Measurements from ENCODE around the gene HEXD. TPM values are rescaled to one million over a fixed set of nuclear protein-coding genes. Genes with fewer than 3 reads are reported as not detected.
"Not testable (repeated sequence)": the region's sequence is repeated elsewhere in the genome, so short reads cannot be mapped to it uniquely, and the experiment has no call there.

HEXD gene
- total and polyA plus RNA-seq, 2 of the 8 experiments (the other 6 are each of a cell fraction or from before 2014, with no cell fraction given), result 20.6 to 21.8 TPM

DNA sequence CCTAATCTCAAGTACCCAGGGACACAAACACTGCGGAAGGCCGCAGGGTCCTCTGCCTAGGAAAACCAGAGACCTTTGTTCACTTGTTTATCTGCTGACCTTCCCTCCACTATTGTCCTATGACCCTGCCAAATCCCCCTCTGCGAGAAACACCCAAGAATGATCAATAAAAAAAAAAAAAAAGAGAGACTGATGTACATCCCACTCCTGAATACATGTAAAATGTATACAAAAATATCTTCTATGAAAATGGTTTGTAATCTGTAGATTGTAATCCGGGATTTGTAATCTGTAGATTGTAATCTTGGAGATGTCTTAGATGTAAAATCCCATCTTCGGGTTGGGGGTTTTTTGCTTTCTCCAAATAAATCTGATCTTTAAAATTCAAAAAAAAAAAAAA lies 40.9 kb upstream of the HEXD start:
- H3K23me2 ChIP-seq (ENCODE audit: low read depth, low read length); H2BK120ac ChIP-seq (replicated peaks; ENCODE audit: low read depth, low read length); H4K5ac ChIP-seq (ENCODE audit: insufficient read length, low read depth, low read length); H3K36me3 ChIP-seq (ENCODE audit: control insufficient read depth in 2 of 4, insufficient read depth in 4 of 4, low read length in 3 of 4); H3K9me3 ChIP-seq (ENCODE audit: insufficient read depth in 2 of 2, low read depth in 1 of 2, low read length in 1 of 2); H4K20me1 ChIP-seq (replicated peaks in 1 of 2; ENCODE audit: control insufficient read depth in 1 of 2, insufficient read depth in 2 of 2, low read length in 2 of 2); CTCF ChIA-PET (ENCODE audit: partially characterized antibody); H4K8ac ChIP-seq (ENCODE audit: extremely low read depth, insufficient read depth, low read length); H4K91ac ChIP-seq (replicated peaks; ENCODE audit: insufficient read length, low read length); H2BK5ac ChIP-seq (ENCODE audit: low read depth, low read length); H3K4ac ChIP-seq (replicated peaks; ENCODE audit: insufficient read length, low read depth, low read length); H3K9ac ChIP-seq (replicated peaks in 1 of 4; ENCODE audit: extremely low read depth in 1 of 4, low read depth in 3 of 4, low read length in 3 of 4); H2BK12ac ChIP-seq (ENCODE audit: low read depth, low read length); H3K56ac ChIP-seq (replicated peaks; ENCODE audit: insufficient read length, low read depth, low read length); H3K79me2 ChIP-seq (ENCODE audit: control insufficient read depth in 1 of 2, insufficient read depth in 2 of 2, low read length in 2 of 2); H3K4me2 ChIP-seq (ENCODE audit: insufficient read depth in 1 of 2, low read depth in 2 of 2, low read length in 2 of 2); H2BK15ac ChIP-seq (ENCODE audit: low read length); H2AFZ ChIP-seq (ENCODE audit: low read length); H3K27ac ChIP-seq (ENCODE audit: low read depth, low read length); H3K14ac ChIP-seq (ENCODE audit: insufficient read length); FAIRE-seq; H3K4me3 ChIP-seq (ENCODE audit: extremely low read depth in 1 of 4, insufficient read depth in 2 of 4, low read depth in 3 of 4, low read length in 4 of 4); H2BK20ac ChIP-seq (ENCODE audit: low read length); H2AK5ac ChIP-seq (ENCODE audit: low read depth, low read length); H3K4me1 ChIP-seq (replicated peaks in 1 of 4; ENCODE audit: control insufficient read depth in 3 of 4, insufficient read depth in 4 of 4, low read length in 3 of 4); H3K23ac ChIP-seq (ENCODE audit: insufficient read length); H3K79me1 ChIP-seq (ENCODE audit: low read depth, low read length); DNase-seq (ENCODE audit: low read depth in 1 of 2, low spot score in 2 of 2); H3K18ac ChIP-seq (ENCODE audit: extremely low read depth, low read length); POLR2A ChIA-PET (ENCODE audit: partially characterized antibody): not testable (repeated sequence)
- H3K27me3 ChIP-seq (replicated peaks in 1 of 4; ENCODE audit: control insufficient read depth in 3 of 4, extremely low read depth in 1 of 4, insufficient read depth in 3 of 4, low read length in 3 of 4), result peaks cover 15 to 37% (median 27%) of the 10 kb centered on the region in 4 experiments; a peak in 6 of 7 replicates
- 25% methylated on average over 2 of the region's 5 CpGs; no CpG with 5 or more reads in 1 of the 2 experiments for WGBS, 2 experiments (ENCODE audit: extremely low coverage in 1 of 2, insufficient coverage in 1 of 2, insufficient read length in 1 of 2, insufficient replicate concordance in 2 of 2, low coverage in 1 of 2, low lambda C conversion rate in 2 of 2, missing lambda C conversion rate in 1 of 2)
